Endothelial cell of umbilical vein (primary cell): ENCODE measurements around the gene SLCO2B1. TPM values are rescaled to one million over a fixed set of nuclear protein-coding genes. Genes with fewer than 3 reads are reported as not detected.
A peak's percentile ranks its signal among the peaks of the same experiment; 100 is the strongest.

ENCODE experiments used
- BruUV-seq: library from RNA; stranded (reverse); fragments of 400-500 nt; replicated peaks from 2 replicates; lab custom pipeline; 2021; lab: Mats Ljungman, UMichigan
- CTCF ChIA-PET: fragments of 300-600, 350-600 bp; sonication (Branson Sonifier 250); formaldehyde crosslinking; loops from one replicate; lab custom pipeline; 2021; ENCODE audit warnings: antibody characterized with exemption, inconsistent platforms; lab: Charles Lee
- POLR2A ChIA-PET: fragments of 300-600, 350-600 bp; sonication (Branson Sonifier 250); formaldehyde crosslinking; loops from one replicate; lab custom pipeline; 2021; ENCODE audit warnings: antibody characterized with exemption, inconsistent platforms; lab: Charles Lee
- DNase-seq: peaks from one replicate; pipeline ENCODE4 v3.0.0-alpha.2; 2011; ENCODE audit warnings: low read depth, low spot score
- FAIRE-seq: peaks from 2 replicates; lab custom pipeline; 2011; peaks lifted over from hg19 to GRCh38; lab: Jason Lieb, UNC
- H2AFZ ChIP-seq: 2 replicates; pipeline ENCODE4 v1.6.0; 2012; ENCODE audit warnings: low read depth, low read length, control low read depth, inconsistent platforms
- H3K27ac ChIP-seq: 2 replicates; pipeline ENCODE4 v1.5.1; 2011; ENCODE audit warnings: low read depth, mild to moderate bottlenecking, control low read depth, low read length, moderate library complexity; ENCODE audit not compliant: insufficient read depth
- H3K27me3 ChIP-seq, 2 experiments: 2 replicates each; pipeline versions ENCODE4 v1.6.0 to v1.6.1; 2011; ENCODE audit warnings: low read length in 2 of 2, mixed read lengths in 1 of 2; ENCODE audit not compliant: control insufficient read depth in 2 of 2, insufficient read depth in 2 of 2
- H3K36me3 ChIP-seq, 2 experiments: 2 replicates in 1 of 2; 3 replicates in 1 of 2; pipeline ENCODE4 v1.5.1; 2011; ENCODE audit warnings: low read length in 2 of 2, mild to moderate bottlenecking in 1 of 2, moderate library complexity in 1 of 2; ENCODE audit not compliant: control insufficient read depth in 2 of 2, insufficient read depth in 2 of 2; ENCODE audit errors: extremely low read depth in 1 of 2
- H3K4me1 ChIP-seq: 3 replicates; pipeline ENCODE4 v1.5.1; 2011; ENCODE audit warnings: mild to moderate bottlenecking, low read length; ENCODE audit not compliant: control insufficient read depth, insufficient read depth; ENCODE audit errors: extremely low read depth
- H3K4me2 ChIP-seq: 2 replicates; pipeline ENCODE4 v1.6.1; 2011; ENCODE audit warnings: low read length, control low read depth, mixed read lengths; ENCODE audit not compliant: insufficient read depth
- H3K4me3 ChIP-seq, 3 experiments: fragments of 200-600 bp in 1 of 3; sonication (generic), shearing (Covaris generic) in 1 of 3; replicated peaks in 1 of 3; 2 replicates each; pipeline ENCODE4 v1.5.1; 2011 to 2016; ENCODE audit warnings: control low read depth in 3 of 3, low read length in 3 of 3, mild to moderate bottlenecking in 2 of 3, inconsistent platforms in 1 of 3, low read depth in 1 of 3, moderate library complexity in 1 of 3; ENCODE audit not compliant: insufficient read depth in 1 of 3
- H3K79me2 ChIP-seq: 2 replicates; pipeline ENCODE4 v1.6.0; 2012; ENCODE audit warnings: low read length, inconsistent platforms; ENCODE audit not compliant: control insufficient read depth, insufficient read depth
- H3K9ac ChIP-seq: replicated peaks from 2 replicates; pipeline ENCODE3; 2011; ENCODE audit warnings: low read length, control low read depth; ENCODE audit not compliant: insufficient read depth; ENCODE audit errors: extremely low read depth
- H3K9me1 ChIP-seq: replicated peaks from 3 replicates; pipeline ENCODE4 v1.6.0; 2011; ENCODE audit warnings: mild to moderate bottlenecking, low read length; ENCODE audit not compliant: control insufficient read depth, insufficient read depth; ENCODE audit errors: extremely low read depth
- H3K9me3 ChIP-seq: replicated peaks from 2 replicates; pipeline ENCODE4 v1.5.1; 2012; ENCODE audit warnings: low read length, inconsistent platforms; ENCODE audit not compliant: control insufficient read depth, insufficient read depth
- H4K20me1 ChIP-seq: replicated peaks from 2 replicates; pipeline ENCODE3; 2011; ENCODE audit warnings: mild to moderate bottlenecking, low read length; ENCODE audit not compliant: control insufficient read depth, insufficient read depth; ENCODE audit errors: extremely low read depth
- EZH2 ChIP-seq: IDR thresholded peaks from 2 replicates; pipeline ENCODE4 v1.6.1; 2012; ENCODE audit warnings: borderline replicate concordance, low read depth, mild to moderate bottlenecking, moderate library complexity, low read length, inconsistent platforms; ENCODE audit not compliant: severe bottlenecking
- FOS ChIP-seq: IDR thresholded peaks from 2 replicates; pipeline ENCODE4 v1.6.1; 2011; ENCODE audit warnings: mild to moderate bottlenecking, low read length, moderate library complexity, borderline replicate concordance; ENCODE audit not compliant: insufficient read depth
- GATA2 ChIP-seq: IDR thresholded peaks from 2 replicates; pipeline ENCODE4 v1.7.0; 2011; ENCODE audit warnings: low read depth, mild to moderate bottlenecking, moderate library complexity, mixed read lengths, low read length; ENCODE audit not compliant: insufficient read length, insufficient read depth
- JUN ChIP-seq: IDR thresholded peaks from 2 replicates; pipeline ENCODE4 v1.6.1; 2011; ENCODE audit warnings: borderline replicate concordance, low read depth; ENCODE audit not compliant: insufficient read length, insufficient read depth
- MYC ChIP-seq: IDR thresholded peaks from one replicate; pipeline ENCODE4 v1.6.1; 2011; ENCODE audit warnings: mild to moderate bottlenecking, low read depth, low read length
- POLR2A ChIP-seq: IDR thresholded peaks from 2 replicates; pipeline ENCODE4 v1.6.1; 2012; ENCODE audit warnings: low read depth, mild to moderate bottlenecking, control low read depth, low read length
- POLR2AphosphoS5 ChIP-seq: IDR thresholded peaks from 2 replicates; pipeline ENCODE4 v1.6.1; 2012; ENCODE audit warnings: low read depth, mild to moderate bottlenecking, control low read depth, low read length, moderate library complexity; ENCODE audit not compliant: insufficient read depth
- dilution Hi-C: fragments of 300-500 bp; cut with MboI; formaldehyde crosslinking; loops from one replicate; pipeline ENCODE4 v1.15.0; 2019; ENCODE audit warnings: low sequenced_read_pairs; ENCODE audit not compliant: extremely low pct_ligation_motif_present
- intact Hi-C: fragments of 100-400 bp; cut with micrococcal nuclease; formaldehyde crosslinking; loops from one replicate; pipeline ENCODE4 v1.10.0; 2022
- polyA plus RNA-seq, 4 experiments: library from polyadenylated mRNA; depleted of rRNA in 3 of 4; stranded (reverse) in 3 of 4; unstranded in 1 of 4; fragments of >200 nt; gene quantifications; 2 replicates each; pipeline versions ENCODE4 v1.2.1 to v1.2.3, GENCODE V29; 2011 to 2012; ENCODE audit warnings: missing spikeins in 1 of 4
- total RNA-seq: library from RNA; stranded (reverse); gene quantifications from 2 replicates; pipeline ENCODE4 v1.2.3, GENCODE V29; 2021
- TF ChIP-seq, protein P1 (sequence below): IDR thresholded peaks from 2 replicates; pipeline ENCODE4 v1.6.1; 2011; ENCODE audit not compliant: insufficient read depth, insufficient read length
- TF ChIP-seq, protein P2 (sequence below), 2 donors: IDR thresholded peaks; 1 replicate in 1 of 2; 2 replicates in 1 of 2; pipeline ENCODE4 v1.5.1; 2011; ENCODE audit warnings: low read length in 2 of 2, mild to moderate bottlenecking in 2 of 2, moderate library complexity in 2 of 2, control low read depth in 1 of 2, inconsistent platforms in 1 of 2, low read depth in 1 of 2; ENCODE audit not compliant: insufficient read depth in 1 of 2; ENCODE audit errors: extremely low read depth in 1 of 2

The SLCO2B1 gene
- total and polyA plus RNA-seq, 2 donors (not counting 3 experiments of a cell fraction or from before 2014, with no cell fraction given): 0.04 TPM; not detected in 1

DNA sequence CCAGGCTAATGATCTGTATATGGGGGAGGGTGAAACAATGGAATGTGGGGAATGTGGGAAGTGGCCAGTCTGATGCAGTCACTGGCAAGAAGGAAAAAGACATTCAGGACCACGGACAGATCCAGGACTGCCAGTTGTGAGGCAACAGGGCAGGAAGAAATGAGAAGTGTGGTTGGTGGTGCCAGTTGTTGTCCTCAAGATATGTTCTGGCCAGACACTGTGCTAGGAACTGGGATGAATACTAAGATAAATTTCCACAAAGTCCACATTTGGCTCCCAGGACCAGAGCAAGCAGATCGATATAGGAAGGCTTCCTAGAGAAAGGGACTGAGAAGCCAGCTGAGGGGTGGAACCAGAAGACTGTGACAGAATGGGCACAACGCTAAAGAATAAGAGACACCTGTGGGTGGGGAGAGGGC lies 82.9 kb downstream of the SLCO2B1 start:
- H3K36me3 ChIP-seq: no peaks in the 10 kb centered on the region
- no peak overlapping the region for H3K4me3 ChIP-seq
- ChIA-PET CTCF (interaction anchor here (1.2 to 1.5 kb wide), 4 partner anchors 8 to 211 kb away, joined by 4 to 14 read pairs (median 6); partner anchors contain the start of gene TPBGL), POLR2A (no interaction called here)
- no peaks in the 10 kb centered on the region for H4K20me1 ChIP-seq
- FAIRE-seq: peak; percentile 72
- H3K9me3 ChIP-seq: no peaks in the 10 kb centered on the region
- H3K79me2 ChIP-seq: no peaks in the 10 kb centered on the region
- peak; percentile 50 for DNase-seq
- TF ChIP-seq POLR2AphosphoS5: no peak
- TF ChIP-seq POLR2A: no peak
- no peak for TF ChIP-seq GATA2
- no peak for TF ChIP-seq FOS
- TF ChIP-seq, protein P1, sequence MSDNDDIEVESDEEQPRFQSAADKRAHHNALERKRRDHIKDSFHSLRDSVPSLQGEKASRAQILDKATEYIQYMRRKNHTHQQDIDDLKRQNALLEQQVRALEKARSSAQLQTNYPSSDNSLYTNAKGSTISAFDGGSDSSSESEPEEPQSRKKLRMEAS: no peak
- H3K27me3 ChIP-seq: peaks cover 1 to 3% of the 10 kb centered on the region in 2 experiments
- H3K4me1 ChIP-seq: no peaks in the 10 kb centered on the region
- H3K4me2 ChIP-seq: no peak overlapping the region
- no peaks in the 10 kb centered on the region for H3K9me1 ChIP-seq
- H2AFZ ChIP-seq: no peak overlapping the region
- intact Hi-C loops: loop anchor here (1.0 kb wide), 1 partner anchor 19 kb away; no protein-coding TSS in a partner anchor
- no TSS peak for BruUV-seq
- H3K9ac ChIP-seq: no peak overlapping the region
- H3K27ac ChIP-seq: no peak overlapping the region
- dilution Hi-C loops: no loop called here

DNA sequence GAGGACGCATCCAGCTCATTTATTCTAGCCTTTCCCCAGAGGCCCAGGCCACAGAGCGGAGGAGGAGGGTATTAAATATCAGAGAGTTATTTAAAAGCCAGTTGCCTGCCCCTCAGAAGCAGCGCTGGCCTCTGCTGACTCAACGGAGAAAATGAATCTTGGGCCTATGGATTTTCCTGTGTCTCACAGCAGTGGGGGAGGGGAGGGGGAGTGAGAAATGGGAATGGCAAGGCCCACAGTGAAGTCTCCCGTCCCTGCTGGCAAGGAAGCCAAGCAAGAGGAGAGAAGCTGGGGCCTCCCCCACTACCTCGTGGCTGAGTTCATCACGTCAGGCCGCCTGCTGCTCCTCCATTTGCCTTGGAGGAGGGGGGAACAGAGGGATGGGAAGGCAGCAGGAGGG lies 85.2 kb downstream of the SLCO2B1 start:
- no peaks in the 10 kb centered on the region for H4K20me1 ChIP-seq
- DNase-seq: no peak
- no peak overlapping the region for H3K27ac ChIP-seq
- no peak overlapping the region for H3K9ac ChIP-seq
- BruUV-seq: no TSS peak
- H3K27me3 ChIP-seq: peaks cover 17 to 24% of the 10 kb centered on the region in 2 experiments
- FAIRE-seq: no peak
- no peaks in the 10 kb centered on the region for H3K9me3 ChIP-seq
- H3K4me1 ChIP-seq: peaks cover 4% of the 10 kb centered on the region
- no peaks in the 10 kb centered on the region for H3K9me1 ChIP-seq
- intact Hi-C loops: no loop called here
- no peaks in the 10 kb centered on the region for H3K79me2 ChIP-seq
- dilution Hi-C loops: no loop called here
- no peak overlapping the region for H2AFZ ChIP-seq
- ChIA-PET CTCF (interaction anchor here (9.6 kb wide), 1 partner anchor 94 kb away, joined by 240 read pairs; no protein-coding TSS in a partner anchor), POLR2A (no interaction called here)
- TF ChIP-seq, protein P1: no peak
- TF ChIP-seq, protein P2, sequence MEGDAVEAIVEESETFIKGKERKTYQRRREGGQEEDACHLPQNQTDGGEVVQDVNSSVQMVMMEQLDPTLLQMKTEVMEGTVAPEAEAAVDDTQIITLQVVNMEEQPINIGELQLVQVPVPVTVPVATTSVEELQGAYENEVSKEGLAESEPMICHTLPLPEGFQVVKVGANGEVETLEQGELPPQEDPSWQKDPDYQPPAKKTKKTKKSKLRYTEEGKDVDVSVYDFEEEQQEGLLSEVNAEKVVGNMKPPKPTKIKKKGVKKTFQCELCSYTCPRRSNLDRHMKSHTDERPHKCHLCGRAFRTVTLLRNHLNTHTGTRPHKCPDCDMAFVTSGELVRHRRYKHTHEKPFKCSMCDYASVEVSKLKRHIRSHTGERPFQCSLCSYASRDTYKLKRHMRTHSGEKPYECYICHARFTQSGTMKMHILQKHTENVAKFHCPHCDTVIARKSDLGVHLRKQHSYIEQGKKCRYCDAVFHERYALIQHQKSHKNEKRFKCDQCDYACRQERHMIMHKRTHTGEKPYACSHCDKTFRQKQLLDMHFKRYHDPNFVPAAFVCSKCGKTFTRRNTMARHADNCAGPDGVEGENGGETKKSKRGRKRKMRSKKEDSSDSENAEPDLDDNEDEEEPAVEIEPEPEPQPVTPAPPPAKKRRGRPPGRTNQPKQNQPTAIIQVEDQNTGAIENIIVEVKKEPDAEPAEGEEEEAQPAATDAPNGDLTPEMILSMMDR (IDR thresholded peaks at IDR 0.05; ENCODE audit: extremely low read depth in 1 of 2, insufficient read depth in 1 of 2, low read depth in 1 of 2, low read length in 2 of 2): no peak
- TF ChIP-seq FOS (no peak), POLR2A (no peak), JUN (no peak), EZH2 (no peak), MYC (no peak), POLR2AphosphoS5 (no peak), GATA2 (no peak)
- no peak overlapping the region for H3K4me3 ChIP-seq
- no peaks in the 10 kb centered on the region for H3K36me3 ChIP-seq
- no peak overlapping the region for H3K4me2 ChIP-seq
